Keratinocyte (primary cell): Measurements from ENCODE around the gene POLR1A. TPM values are rescaled to one million over a fixed set of nuclear protein-coding genes. Genes with fewer than 3 reads are reported as not detected.

ENCODE experiments used
- DNase-seq: peaks from one replicate; pipeline ENCODE4 v3.0.0-alpha.2; 2011; ENCODE audit warnings: low read depth, missing footprints, low spot score
- FAIRE-seq: peaks from 2 replicates; lab custom pipeline; 2011; peaks lifted over from hg19 to GRCh38; lab: Jason Lieb, UNC
- H2AFZ ChIP-seq: 2 replicates; pipeline ENCODE4 v1.6.0; 2012; ENCODE audit warnings: low read length, control low read depth, inconsistent platforms; ENCODE audit not compliant: control insufficient read depth
- H3K27ac ChIP-seq: 2 replicates; pipeline ENCODE4 v1.5.1; 2011; ENCODE audit warnings: low read length; ENCODE audit not compliant: control insufficient read depth, insufficient read depth
- H3K27me3 ChIP-seq: 3 replicates; pipeline ENCODE4 v1.6.0; 2011; ENCODE audit warnings: low read length; ENCODE audit not compliant: control insufficient read depth, insufficient read depth; ENCODE audit errors: extremely low read depth
- H3K36me3 ChIP-seq, 2 experiments: 2 replicates in 1 of 2; 3 replicates in 1 of 2; pipeline ENCODE4 v1.5.1; 2011; ENCODE audit warnings: low read length in 2 of 2, mild to moderate bottlenecking in 1 of 2; ENCODE audit not compliant: control insufficient read depth in 2 of 2, insufficient read depth in 2 of 2; ENCODE audit errors: extremely low read depth in 1 of 2
- H3K4me1 ChIP-seq: 3 replicates; pipeline ENCODE4 v1.5.1; 2011; ENCODE audit warnings: low read length; ENCODE audit not compliant: control insufficient read depth, insufficient read depth; ENCODE audit errors: extremely low read depth
- H3K4me2 ChIP-seq: 3 replicates; pipeline ENCODE4 v1.6.0; 2011; ENCODE audit warnings: low read depth, low read length; ENCODE audit not compliant: control insufficient read depth, insufficient read depth; ENCODE audit errors: extremely low read depth
- H3K4me3 ChIP-seq, 3 experiments: fragments of 200-600 bp in 1 of 3; sonication (generic) in 1 of 3; 2 replicates in 2 of 3; 3 replicates in 1 of 3; pipeline ENCODE4 v1.5.1; 2011 to 2016; ENCODE audit warnings: low read length in 3 of 3, mild to moderate bottlenecking in 3 of 3, control low read depth in 2 of 3, inconsistent platforms in 1 of 3, low read depth in 1 of 3, mixed read lengths in 1 of 3, mixed run types in 1 of 3, moderate library complexity in 1 of 3; ENCODE audit not compliant: control insufficient read depth in 2 of 3, insufficient read depth in 2 of 3; ENCODE audit errors: extremely low read depth in 1 of 3
- H3K79me2 ChIP-seq: 2 replicates; pipeline ENCODE4 v1.6.0; 2012; ENCODE audit warnings: low read length; ENCODE audit not compliant: control insufficient read depth, insufficient read depth
- H3K9ac ChIP-seq: 3 replicates; pipeline ENCODE4 v1.6.0; 2011; ENCODE audit warnings: low read length; ENCODE audit not compliant: control insufficient read depth, insufficient read depth; ENCODE audit errors: extremely low read depth
- H3K9me1 ChIP-seq: 3 replicates; pipeline ENCODE4 v1.6.0; 2011; ENCODE audit warnings: low read length; ENCODE audit not compliant: control insufficient read depth, insufficient read depth; ENCODE audit errors: extremely low read depth
- H3K9me3 ChIP-seq: 2 replicates; pipeline ENCODE4 v1.5.1; 2012; ENCODE audit warnings: low read depth, low read length; ENCODE audit not compliant: control insufficient read depth
- H4K20me1 ChIP-seq: 3 replicates; pipeline ENCODE4 v1.6.0; 2011; ENCODE audit warnings: low read length; ENCODE audit not compliant: control insufficient read depth, insufficient read depth; ENCODE audit errors: extremely low read depth
- CTCF ChIP-seq, 3 experiments: IDR thresholded peaks in 1 of 3; conservative IDR thresholded peaks in 1 of 3; optimal IDR thresholded peaks in 1 of 3; 2 replicates in 2 of 3; 3 replicates in 1 of 3; pipeline versions ENCODE3 to v1.5.1; 2011; ENCODE audit warnings: low read length in 3 of 3, mild to moderate bottlenecking in 3 of 3, moderate library complexity in 2 of 3, control low read depth in 1 of 3, inconsistent platforms in 1 of 3; ENCODE audit not compliant: insufficient read depth in 2 of 3; ENCODE audit errors: extremely low read depth in 1 of 3
- EZH2 ChIP-seq: IDR thresholded peaks from one replicate; pipeline ENCODE4 v1.6.1; 2012; ENCODE audit warnings: inconsistent platforms, mild to moderate bottlenecking, low read length, moderate library complexity
- dilution Hi-C: fragments of 300-500 bp; cut with MboI; formaldehyde crosslinking; loops from one replicate; pipeline ENCODE4 v1.7.0; 2020; ENCODE audit warnings: low sequenced_read_pairs; ENCODE audit not compliant: extremely low pct_ligation_motif_present
- polyA plus RNA-seq, 5 experiments: library from polyadenylated mRNA; depleted of rRNA in 3 of 5; stranded (reverse) in 3 of 5; stranded (forward) in 1 of 5; unstranded in 1 of 5; fragments of >200 nt; gene quantifications; 1 replicate in 1 of 5; 2 replicates in 3 of 5; 3 replicates in 1 of 5; pipeline versions ENCODE4 v1.2.1 to v1.2.3, GENCODE V29; 2011 to 2012; ENCODE audit warnings: missing spikeins in 2 of 5, low read depth in 1 of 5, low replicate concordance in 1 of 5

The POLR1A gene
- polyA plus RNA-seq, 1 donor (not counting 4 experiments of a cell fraction or from before 2014, with no cell fraction given), result 16.1 TPM

- Histone ChIP-seq H3K9ac (no peak overlapping the region), H3K9me3 (no peaks in the 10 kb centered on the region), H4K20me1 (no peaks in the 10 kb centered on the region), H3K27me3 (no peaks in the 10 kb centered on the region), H2AFZ (no peak overlapping the region), H3K4me2 (no peak overlapping the region), H3K9me1 (no peaks in the 10 kb centered on the region), H3K4me3 (no peak overlapping the region), H3K36me3 (peaks cover 61 to 79% of the 10 kb centered on the region in 2 experiments), H3K4me1 (peaks cover 4% of the 10 kb centered on the region), H3K79me2 (no peaks in the 10 kb centered on the region), H3K27ac (no peak overlapping the region)
- DNase-seq (no peak), FAIRE-seq (no peak)
- no peak for TF ChIP-seq EZH2
- dilution Hi-C loops, result no loop called here
These were observed 63.2 kb downstream of the POLR1A start for GRCh38 chr2:86042256-86043168.

GRCh38 chr2:86039963-86040655 lies 65.6 kb downstream of the POLR1A start:
- no peaks in the 10 kb centered on the region for H3K9me3 ChIP-seq
- H3K27ac ChIP-seq, result no peak overlapping the region
- no peaks in the 10 kb centered on the region for H3K27me3 ChIP-seq
- peaks cover 28% of the 10 kb centered on the region for H3K4me1 ChIP-seq
- no peak for FAIRE-seq
- dilution Hi-C loops, result no loop called here
- H4K20me1 ChIP-seq, result no peaks in the 10 kb centered on the region
- no peak overlapping the region for H2AFZ ChIP-seq
- H3K4me3 ChIP-seq, result no peak overlapping the region
- TF ChIP-seq EZH2, result no peak
- no peak for TF ChIP-seq CTCF (optimal IDR thresholded peaks at IDR 0.05 in 1 of 3, IDR thresholded peaks at IDR 0.05 in 1 of 3, conservative IDR thresholded peaks at IDR 0.05 in 1 of 3; ENCODE audit: extremely low read depth in 1 of 3, insufficient read depth in 2 of 3, low read length in 3 of 3)
- no peak overlapping the region for H3K4me2 ChIP-seq
- H3K79me2 ChIP-seq, result no peaks in the 10 kb centered on the region
- DNase-seq, result no peak
- no peak overlapping the region for H3K9ac ChIP-seq
- H3K36me3 ChIP-seq, result peaks cover 55 to 74% of the 10 kb centered on the region in 2 experiments
- H3K9me1 ChIP-seq, result no peaks in the 10 kb centered on the region
